NCI-H526 (cell line): Measurements from ENCODE around the gene CCDC183.
"Not testable (repeated sequence)": the region's sequence is repeated elsewhere in the genome, so short reads cannot be mapped to it uniquely, and the experiment has no call there.

Source experiments
- DNase-seq, 2 experiments: peaks; one replicate each; lab custom pipeline; 2025; lab: John Stamatoyannopoulos, UW

Gene CCDC183

DNA sequence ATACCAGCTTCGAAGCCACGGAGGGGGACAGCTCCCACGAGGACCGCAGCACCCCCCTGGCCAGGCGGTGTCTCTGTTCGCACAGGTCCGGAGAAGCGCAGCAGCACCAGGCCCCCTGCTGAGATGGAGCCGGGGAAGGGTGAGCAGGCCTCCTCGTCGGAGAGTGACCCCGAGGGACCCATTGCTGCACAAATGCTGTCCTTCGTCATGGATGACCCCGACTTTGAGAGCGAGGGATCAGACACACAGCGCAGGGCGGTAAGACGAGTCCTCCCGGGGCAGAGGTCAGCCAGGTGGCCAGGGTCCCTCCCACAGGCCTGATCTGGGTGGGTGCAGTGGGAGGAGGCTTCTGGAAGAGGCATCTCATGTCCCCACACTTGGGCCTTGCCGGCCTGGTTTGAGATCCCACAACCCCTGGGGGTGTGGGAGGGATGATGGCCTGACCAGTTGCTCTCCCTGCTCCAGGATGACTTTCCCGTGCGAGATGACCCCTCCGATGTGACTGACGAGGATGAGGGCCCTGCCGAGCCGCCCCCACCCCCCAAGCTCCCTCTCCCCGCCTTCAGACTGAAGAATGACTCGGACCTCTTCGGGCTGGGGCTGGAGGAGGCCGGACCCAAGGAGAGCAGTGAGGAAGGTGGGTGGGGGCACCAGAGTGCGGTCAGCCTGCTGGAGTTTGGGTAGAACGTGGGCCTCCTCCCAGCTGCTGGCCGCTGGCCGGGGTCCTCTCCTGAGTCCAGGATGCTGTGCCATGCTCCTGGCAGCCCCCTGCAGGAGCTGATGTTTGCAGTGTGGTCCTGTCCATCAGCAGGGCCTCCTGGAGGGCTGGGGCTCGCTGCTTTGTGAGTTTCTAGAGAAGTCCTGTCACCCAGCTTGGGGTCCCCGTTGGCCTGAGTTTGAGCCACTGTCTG, 43.3 kb downstream of the CCDC183 start:
- DNase-seq: no peak

DNA sequence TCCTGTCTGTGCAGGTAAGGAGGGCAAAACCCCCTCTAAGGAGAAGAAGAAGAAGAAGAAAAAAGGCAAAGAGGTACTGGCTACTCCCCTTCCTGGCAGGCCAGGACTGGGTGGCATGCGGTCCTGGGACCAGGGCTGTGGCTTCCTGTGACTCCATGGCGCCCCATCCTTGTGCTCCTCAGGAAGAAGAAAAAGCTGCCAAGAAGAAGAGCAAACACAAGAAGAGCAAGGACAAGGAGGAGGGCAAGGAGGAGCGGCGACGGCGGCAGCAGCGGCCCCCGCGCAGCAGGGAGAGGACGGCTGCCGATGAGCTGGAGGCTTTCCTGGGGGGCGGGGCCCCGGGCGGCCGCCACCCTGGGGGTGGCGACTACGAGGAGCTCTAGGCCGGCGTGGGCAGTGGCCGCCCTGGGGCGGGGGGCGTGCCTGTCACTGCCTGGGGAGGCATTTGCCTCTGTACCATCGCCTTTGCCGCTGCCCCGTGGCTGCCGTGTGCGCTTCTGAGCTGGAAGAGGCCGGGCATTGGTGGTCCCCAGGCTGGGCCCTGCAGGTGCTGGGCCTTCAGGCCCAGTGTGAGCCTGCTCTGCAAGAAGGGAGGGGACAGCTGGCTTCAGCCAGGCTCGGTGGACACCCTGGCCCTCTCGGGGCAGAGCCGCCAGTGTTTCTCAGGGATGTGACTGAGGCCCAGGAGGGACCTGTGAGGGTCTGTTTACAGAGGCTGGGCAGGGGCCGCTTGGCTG, 44.2 kb downstream of the CCDC183 start:
- no peak for DNase-seq

DNA sequence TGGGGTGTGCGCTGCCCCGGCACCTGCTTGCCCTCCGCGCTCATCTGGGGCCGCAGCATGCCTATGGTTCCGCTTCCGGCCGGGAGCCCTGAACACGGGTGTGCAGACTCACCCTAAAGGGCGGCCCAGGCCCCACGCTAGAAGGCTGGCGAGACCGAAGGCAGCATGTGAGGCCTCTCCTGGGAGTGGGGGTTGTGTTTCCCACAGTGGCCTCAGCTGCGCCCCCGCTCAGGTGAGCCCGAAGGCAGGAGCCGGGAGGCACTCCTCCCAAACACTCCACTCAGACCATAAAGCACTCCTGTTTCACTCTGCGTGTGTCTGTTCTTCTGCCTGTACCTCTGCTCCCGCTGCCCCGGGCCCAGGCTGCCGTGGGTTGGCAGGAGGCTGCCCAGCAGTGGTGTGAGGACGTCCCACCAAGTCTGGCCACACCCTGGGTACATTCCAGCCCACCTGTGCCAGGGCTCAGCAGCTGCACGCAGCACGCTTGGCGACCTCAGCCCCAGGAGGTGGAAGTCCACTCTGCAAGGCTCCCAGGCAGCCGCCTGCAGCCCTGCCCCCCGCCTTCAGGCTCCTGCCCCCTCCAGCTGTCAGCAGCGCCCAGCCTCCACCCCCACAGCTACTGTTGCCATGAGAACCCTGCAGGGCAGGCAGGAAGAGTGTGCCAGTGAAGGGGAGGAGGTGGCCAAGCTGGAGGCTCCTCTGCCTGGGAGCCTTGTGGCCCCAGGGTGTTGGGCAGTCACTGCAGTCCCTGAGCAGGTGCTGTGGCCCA, 44.9 kb downstream of the CCDC183 start:
- DNase-seq: peak; percentile 61 to 82

GRCh38 chr9:136841646-136842379, 45.7 kb downstream of the CCDC183 start:
- DNase-seq: not testable (repeated sequence)

GRCh38 chr9:136842380-136842948, 46.3 kb downstream of the CCDC183 start, which contains the start of gene AJM1:
AJM1 (plus strand) TSS chr9:136842478; CDS start chr9:136844415, 1,937 bp downstream.
- DNase-seq: peak; percentile 42 to 76

GRCh38 chr9:136843159-136843800, 47.1 kb downstream of the CCDC183 start:
- DNase-seq: not testable (repeated sequence)

GRCh38 chr9:136843801-136844740, 47.9 kb downstream of the CCDC183 start:
- peak in 1 of 2 experiments; percentile 63 for DNase-seq

GRCh38 chr9:136844761-136845464, 48.8 kb downstream of the CCDC183 start:
- DNase-seq: peak in 1 of 2 experiments; percentile 39

GRCh38 chr9:136845465-136846260, 49.5 kb downstream of the CCDC183 start:
- no peak for DNase-seq

DNA sequence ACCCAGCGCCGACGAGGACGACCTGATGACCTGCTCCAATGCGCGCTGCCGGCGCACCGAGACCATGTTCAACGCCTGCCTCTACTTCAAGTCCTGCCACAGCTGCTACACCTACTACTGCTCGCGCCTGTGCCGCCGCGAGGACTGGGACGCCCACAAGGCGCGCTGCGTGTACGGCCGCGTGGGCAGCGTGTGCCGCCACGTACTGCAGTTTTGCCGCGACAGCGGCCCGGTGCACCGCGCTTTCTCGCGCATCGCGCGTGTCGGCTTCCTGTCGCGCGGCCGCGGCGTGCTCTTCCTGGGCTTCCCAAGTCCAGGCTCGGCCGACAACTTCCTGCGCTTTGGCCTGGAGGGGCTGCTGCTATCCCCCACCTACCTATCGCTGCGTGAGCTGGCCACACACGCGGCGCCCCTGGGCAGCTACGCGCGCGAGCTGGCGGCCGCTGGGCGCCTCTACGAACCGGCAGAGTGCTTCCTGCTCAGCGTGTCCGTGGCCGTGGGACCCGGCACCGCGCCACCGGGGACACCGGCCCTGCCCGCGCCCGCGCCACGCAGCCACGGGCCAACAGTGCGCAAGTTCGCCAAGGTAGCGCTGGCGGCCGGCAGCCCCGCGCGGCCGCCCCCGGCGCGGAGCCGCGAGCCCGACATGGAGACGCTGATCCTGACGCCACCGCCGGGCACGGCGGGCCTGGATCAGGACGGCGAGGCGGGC, 50.4 kb downstream of the CCDC183 start:
- no peak for DNase-seq

GRCh38 chr9:136847088-136847825, 51.1 kb downstream of the CCDC183 start:
- peak in 1 of 2 experiments; percentile 51 for DNase-seq

GRCh38 chr9:136847826-136848392, 51.8 kb downstream of the CCDC183 start:
- peak; percentile 45 to 76 for DNase-seq

GRCh38 chr9:136848393-136849037, 52.4 kb downstream of the CCDC183 start:
- DNase-seq: peak; percentile 62 to 65

DNA sequence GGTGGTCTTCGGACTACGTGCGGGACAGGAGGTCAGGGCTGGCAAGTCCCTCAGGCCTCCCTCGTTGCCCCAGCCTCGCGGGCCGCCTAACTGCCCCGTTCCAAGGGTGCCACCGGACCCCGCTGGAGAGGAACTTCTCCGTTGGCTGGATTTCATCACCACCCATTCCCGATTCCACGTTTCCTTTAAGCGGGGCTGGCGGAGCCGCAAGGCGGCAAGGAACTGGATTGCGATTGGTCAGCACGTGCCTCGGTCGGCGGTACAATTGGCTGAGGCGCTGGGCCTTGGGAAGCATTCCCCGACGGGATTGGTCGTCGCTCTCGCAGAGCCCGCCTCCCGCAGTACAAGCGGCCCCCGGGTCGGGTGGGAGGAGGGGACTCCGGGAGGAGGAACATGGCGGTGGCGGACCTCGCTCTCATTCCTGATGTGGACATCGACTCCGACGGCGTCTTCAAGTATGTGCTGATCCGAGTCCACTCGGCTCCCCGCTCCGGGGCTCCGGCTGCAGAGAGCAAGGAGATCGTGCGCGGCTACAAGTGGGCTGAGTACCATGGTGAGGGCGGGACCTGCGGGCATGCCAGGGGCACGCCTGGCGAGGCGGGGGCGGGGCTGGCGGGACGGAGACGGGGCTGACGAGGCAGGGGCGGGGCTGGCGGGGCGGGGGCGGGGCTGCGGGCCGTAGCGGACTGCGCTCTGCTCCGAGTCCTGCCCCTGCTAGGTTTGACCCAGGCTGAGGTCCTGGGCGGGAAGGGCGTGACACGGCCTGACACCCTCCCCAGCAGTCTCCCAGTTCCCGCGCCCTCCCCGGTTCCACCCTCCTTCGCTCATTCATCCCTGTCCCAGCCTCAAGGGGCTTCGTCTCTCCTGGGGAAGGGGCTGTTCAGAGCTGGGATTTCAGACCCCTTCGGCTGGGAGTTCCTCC, 53.2 kb downstream of the CCDC183 start, which contains the start of gene PHPT1:
PHPT1 (plus strand) TSS at position 372 of the 922 bp plus-strand sequence; CDS start at position 394, 22 bp downstream.
- DNase-seq: peak; percentile 91 to 97
